ENCODE measurements around the gene SORL1-AS1.

Gene SORL1-AS1

GRCh38 chr11:121437018-121437685 lies 15.6 kb downstream of the SORL1-AS1 start:
- peaks cover 0 to 1% (median 0%) of the 10 kb centered on the region in 3 donors for H3K4me1 Mint-ChIP-seq
- H3K9me3 Mint-ChIP-seq, result no peaks in the 10 kb centered on the region
- peak overlapping the region in 1 of 4 donors; percentile 33 for H3K4me3 Mint-ChIP-seq
- H3K27ac Mint-ChIP-seq, result no peak overlapping the region
- H3K36me3 Mint-ChIP-seq, result no peaks in the 10 kb centered on the region
- no peaks in the 10 kb centered on the region for H3K27me3 Mint-ChIP-seq

GRCh38 chr11:121435551-121436511 lies 16.9 kb downstream of the SORL1-AS1 start:
- peaks cover 0 to 4% (median 0%) of the 10 kb centered on the region in 3 donors for H3K4me1 Mint-ChIP-seq
- H3K36me3 Mint-ChIP-seq, result no peaks in the 10 kb centered on the region
- no peaks in the 10 kb centered on the region for H3K27me3 Mint-ChIP-seq
- no peak overlapping the region for H3K4me3 Mint-ChIP-seq
- no peaks in the 10 kb centered on the region for H3K9me3 Mint-ChIP-seq
- no peak overlapping the region for H3K27ac Mint-ChIP-seq

- Mint-ChIP-seq H3K9me3 (peaks cover 0 to 2% (median 0%) of the 10 kb centered on the region in 3 donors), H3K27me3 (no peaks in the 10 kb centered on the region), H3K27ac (no peak overlapping the region), H3K4me3 (no peak overlapping the region), H3K4me1 (peaks cover 4 to 7% (median 4%) of the 10 kb centered on the region in 3 donors), H3K36me3 (no peaks in the 10 kb centered on the region)
These were observed 17.6 kb downstream of the SORL1-AS1 start for GRCh38 chr11:121435132-121435531.

GRCh38 chr11:121431820-121432526 lies 20.8 kb downstream of the SORL1-AS1 start:
- Mint-ChIP-seq H3K27me3 (no peaks in the 10 kb centered on the region), H3K4me1 (peaks cover 11 to 14% (median 11%) of the 10 kb centered on the region in 3 donors), H3K36me3 (no peaks in the 10 kb centered on the region), H3K4me3 (no peak overlapping the region), H3K9me3 (peaks cover 0 to 2% (median 2%) of the 10 kb centered on the region in 3 donors), H3K27ac (peak overlapping the region in 1 of 3 donors; percentile 49)

- H3K4me3 Mint-ChIP-seq, result peak overlapping the region in 1 of 4 donors; percentile 8
- H3K27me3 Mint-ChIP-seq, result peaks cover 8% of the 10 kb centered on the region
- peak overlapping the region in 1 of 3 donors; percentile 93 for H3K27ac Mint-ChIP-seq
- H3K4me1 Mint-ChIP-seq, result peaks cover 16 to 17% (median 17%) of the 10 kb centered on the region in 3 donors
- peaks cover 2% of the 10 kb centered on the region for H3K36me3 Mint-ChIP-seq
- H3K9me3 Mint-ChIP-seq, result peaks cover 0 to 2% (median 2%) of the 10 kb centered on the region in 3 donors
These were observed 23.2 kb downstream of the SORL1-AS1 start for GRCh38 chr11:121429556-121429955.

GRCh38 chr11:121427400-121427744 lies 25.4 kb downstream of the SORL1-AS1 start:
- Mint-ChIP-seq H3K4me3 (peak overlapping the region in 2 of 4 donors; percentile 34 to 44), H3K27ac (no peak overlapping the region), H3K9me3 (peaks cover 0 to 4% (median 2%) of the 10 kb centered on the region in 3 donors), H3K27me3 (peaks cover 8% of the 10 kb centered on the region), H3K4me1 (peaks cover 25 to 38% (median 33%) of the 10 kb centered on the region in 3 donors), H3K36me3 (peaks cover 2% of the 10 kb centered on the region)

- peaks cover 27 to 41% (median 37%) of the 10 kb centered on the region in 3 donors for H3K4me1 Mint-ChIP-seq
- H3K9me3 Mint-ChIP-seq, result peaks cover 0 to 4% (median 2%) of the 10 kb centered on the region in 3 donors
- peaks cover 8% of the 10 kb centered on the region for H3K27me3 Mint-ChIP-seq
- H3K36me3 Mint-ChIP-seq, result peaks cover 2% of the 10 kb centered on the region
- H3K4me3 Mint-ChIP-seq, result peak overlapping the region in 3 of 4 donors; percentile 39 to 71 (median 44)
- no peak overlapping the region for H3K27ac Mint-ChIP-seq
These were observed 26.0 kb downstream of the SORL1-AS1 start for GRCh38 chr11:121426476-121427399.

GRCh38 chr11:121425828-121426227 lies 26.9 kb downstream of the SORL1-AS1 start:
- Mint-ChIP-seq H3K9me3 (peaks cover 0 to 4% (median 2%) of the 10 kb centered on the region in 3 donors), H3K4me3 (no peak overlapping the region), H3K36me3 (peaks cover 2% of the 10 kb centered on the region), H3K27ac (no peak overlapping the region), H3K27me3 (peaks cover 8% of the 10 kb centered on the region), H3K4me1 (peaks cover 28 to 44% (median 39%) of the 10 kb centered on the region in 3 donors)

GRCh38 chr11:121422675-121423074 lies 30.1 kb downstream of the SORL1-AS1 start:
- Mint-ChIP-seq H3K4me1 (peaks cover 20 to 38% (median 35%) of the 10 kb centered on the region in 3 donors), H3K4me3 (peak overlapping the region in 1 of 4 donors; percentile 59), H3K27me3 (peaks cover 8% of the 10 kb centered on the region)

GRCh38 chr11:121421149-121421901 lies 31.4 kb downstream of the SORL1-AS1 start:
- Mint-ChIP-seq H3K36me3 (peaks cover 2% of the 10 kb centered on the region), H3K4me3 (peak overlapping the region in 1 of 4 donors; percentile 5), H3K9me3 (peaks cover 0 to 2% (median 0%) of the 10 kb centered on the region in 3 donors), H3K27ac (peak overlapping the region in 2 of 3 donors; percentile 32 to 36), H3K27me3 (peaks cover 6% of the 10 kb centered on the region), H3K4me1 (peaks cover 18 to 41% (median 35%) of the 10 kb centered on the region in 3 donors)

More at GRCh38 chr11:121422675-121423074, 30.1 kb downstream of the SORL1-AS1 start:
- peak overlapping the region in 2 of 3 donors; percentile 11 to 16 for H3K27ac Mint-ChIP-seq
- H3K36me3 Mint-ChIP-seq, result peaks cover 2% of the 10 kb centered on the region
- peaks cover 0 to 2% (median 0%) of the 10 kb centered on the region in 3 donors for H3K9me3 Mint-ChIP-seq

GRCh38 chr11:121420398-121420797 lies 32.4 kb downstream of the SORL1-AS1 start:
- Mint-ChIP-seq H3K27me3 (no peaks in the 10 kb centered on the region), H3K9me3 (peaks cover 0 to 2% (median 0%) of the 10 kb centered on the region in 3 donors), H3K27ac (peak overlapping the region in 1 of 3 donors; percentile 10), H3K36me3 (peaks cover 2% of the 10 kb centered on the region), H3K4me1 (peaks cover 16 to 41% (median 35%) of the 10 kb centered on the region in 3 donors), H3K4me3 (no peak overlapping the region)

GRCh38 chr11:121419836-121420235 lies 32.9 kb downstream of the SORL1-AS1 start:
- Mint-ChIP-seq H3K27ac (peak overlapping the region in 1 of 3 donors; percentile 10), H3K36me3 (no peaks in the 10 kb centered on the region), H3K4me1 (peaks cover 16 to 36% (median 35%) of the 10 kb centered on the region in 3 donors), H3K4me3 (no peak overlapping the region), H3K27me3 (no peaks in the 10 kb centered on the region), H3K9me3 (peaks cover 0 to 2% (median 0%) of the 10 kb centered on the region in 3 donors)

- H3K27me3 Mint-ChIP-seq, result no peaks in the 10 kb centered on the region
- no peaks in the 10 kb centered on the region for H3K9me3 Mint-ChIP-seq
- peaks cover 2% of the 10 kb centered on the region for H3K36me3 Mint-ChIP-seq
- H3K4me1 Mint-ChIP-seq, result peaks cover 17 to 29% (median 26%) of the 10 kb centered on the region in 3 donors
- H3K27ac Mint-ChIP-seq, result peak overlapping the region in 1 of 3 donors; percentile 9
- peak overlapping the region in 1 of 4 donors; percentile 34 for H3K4me3 Mint-ChIP-seq
These were observed 34.1 kb downstream of the SORL1-AS1 start for GRCh38 chr11:121418625-121419114.

Measured in IgD-negative memory B cell (primary cell).